Esophagus (tissue), 2 donors: Measurements from ENCODE around the gene ULBP3. TPM values are rescaled to one million over a fixed set of nuclear protein-coding genes. Genes with fewer than 3 reads are reported as not detected.
A peak's percentile ranks its signal among the peaks of the same experiment; 100 is the strongest.

Experiments
- H3K27ac ChIP-seq, 2 donors: one replicate each; pipeline ENCODE4 v1.5.1; 2013; ENCODE audit warnings: low read depth in 2 of 2, mild to moderate bottlenecking in 2 of 2, inconsistent platforms in 1 of 2, low read length in 1 of 2, moderate library complexity in 1 of 2
- H3K27me3 ChIP-seq, 2 donors: one replicate each; pipeline ENCODE4 v1.6.1; 2013; ENCODE audit warnings: low read length in 2 of 2, control low read depth in 1 of 2, mild to moderate bottlenecking in 1 of 2; ENCODE audit not compliant: insufficient read depth in 2 of 2, control insufficient read depth in 1 of 2
- H3K36me3 ChIP-seq, 2 donors: one replicate each; pipeline ENCODE4 v1.6.1; 2013; ENCODE audit warnings: low read length in 1 of 2; ENCODE audit not compliant: control insufficient read depth in 2 of 2, insufficient read depth in 2 of 2
- H3K4me1 ChIP-seq, 2 donors: one replicate each; pipeline ENCODE4 v1.6.1; 2013; ENCODE audit warnings: low read length in 1 of 2; ENCODE audit not compliant: control insufficient read depth in 2 of 2, insufficient read depth in 2 of 2
- H3K4me3 ChIP-seq, 2 donors: one replicate each; pipeline ENCODE4 v1.5.1; 2013; ENCODE audit warnings: low read length in 2 of 2, mild to moderate bottlenecking in 2 of 2, low read depth in 1 of 2, moderate library complexity in 1 of 2
- H3K9me3 ChIP-seq, 2 donors: one replicate each; pipeline ENCODE4 v1.6.1; 2013; ENCODE audit warnings: mild to moderate bottlenecking in 2 of 2, low read depth in 1 of 2, low read length in 1 of 2, moderate library complexity in 1 of 2; ENCODE audit not compliant: control insufficient read depth in 2 of 2, insufficient read depth in 1 of 2
- WGBS, 2 donors: extraction: QIAGEN DNeasy Blood & Tissue Kit; methylation state at CpG; one replicate each; pipeline ENCODE4 v1.1.7; 2013; 5-methylcytosine and 5-hydroxymethylcytosine counted together
- polyA plus RNA-seq, 2 donors: library from polyadenylated mRNA; stranded (reverse); fragments of 200-250 nt; gene quantifications; one replicate each; pipeline ENCODE4 v1.2.3, GENCODE V29; 2013
- donor health status: healthy with polysubstance abuse.
- donor health status: Bipolar disorder and iron deficiency.

Gene ULBP3
- polyA plus RNA-seq, 2 donors, result 0.61 to 1.9 TPM

- H3K36me3 ChIP-seq, result no peaks in the 10 kb centered on the region
- WGBS, 2 donors, result 88 to 94% methylated on average over 6 of the region's 6 CpGs
- no peaks in the 10 kb centered on the region for H3K9me3 ChIP-seq
- H3K27ac ChIP-seq, result no peak overlapping the region
- H3K27me3 ChIP-seq, result peaks cover 0 to 8% of the 10 kb centered on the region in 2 donors
- no peak overlapping the region for H3K4me3 ChIP-seq
- H3K4me1 ChIP-seq, result peaks cover 0 to 13% of the 10 kb centered on the region in 2 donors
These were observed 35.6 kb downstream of the ULBP3 start for GRCh38 chr6:150033207-150033771.

- no peaks in the 10 kb centered on the region for H3K9me3 ChIP-seq
- H3K27me3 ChIP-seq, result peaks cover 0 to under 1% of the 10 kb centered on the region in 2 donors
- H3K27ac ChIP-seq, result no peak overlapping the region
These were observed 36.3 kb downstream of the ULBP3 start for GRCh38 chr6:150032598-150032997.

GRCh38 chr6:150030611-150031010, 38.3 kb downstream of the ULBP3 start:
- H3K27me3 ChIP-seq, result no peaks in the 10 kb centered on the region

More at GRCh38 chr6:150032598-150032997, 36.3 kb downstream of the ULBP3 start:
- WGBS, 2 donors, result 88 to 90% methylated on average over 8 of the region's 8 CpGs
- Histone ChIP-seq H3K4me1 (peaks cover 0 to 6% of the 10 kb centered on the region in 2 donors), H3K4me3 (no peak overlapping the region), H3K36me3 (no peaks in the 10 kb centered on the region)

GRCh38 chr6:150029749-150030148, 39.2 kb downstream of the ULBP3 start:
- no peak overlapping the region for H3K4me3 ChIP-seq
- H3K27me3 ChIP-seq, result no peaks in the 10 kb centered on the region
- no peaks in the 10 kb centered on the region for H3K36me3 ChIP-seq
- H3K27ac ChIP-seq, result no peak overlapping the region
- H3K9me3 ChIP-seq, result no peaks in the 10 kb centered on the region
- WGBS, 2 donors, result 76 to 77% methylated on average over 4 of the region's 4 CpGs
- H3K4me1 ChIP-seq, result peaks cover 2 to 17% of the 10 kb centered on the region in 2 donors

More at GRCh38 chr6:150030611-150031010, 38.3 kb downstream of the ULBP3 start:
- Histone ChIP-seq H3K9me3 (no peaks in the 10 kb centered on the region), H3K27ac (no peak overlapping the region), H3K36me3 (no peaks in the 10 kb centered on the region), H3K4me3 (no peak overlapping the region), H3K4me1 (peaks cover 0 to 9% of the 10 kb centered on the region in 2 donors)
- 84 to 90% methylated on average over 3 of the region's 3 CpGs for WGBS, 2 donors

- H3K4me1 ChIP-seq, result peaks cover 2 to 19% of the 10 kb centered on the region in 2 donors
- no peaks in the 10 kb centered on the region for H3K9me3 ChIP-seq
- H3K36me3 ChIP-seq, result no peaks in the 10 kb centered on the region
- 87 to 88% methylated on average over 7 of the region's 7 CpGs for WGBS, 2 donors
- H3K4me3 ChIP-seq, result no peak overlapping the region
- no peak overlapping the region for H3K27ac ChIP-seq
- no peaks in the 10 kb centered on the region for H3K27me3 ChIP-seq
These were observed 39.6 kb downstream of the ULBP3 start for GRCh38 chr6:150029276-150029675.

GRCh38 chr6:150028799-150029198, 40.1 kb downstream of the ULBP3 start:
- H3K9me3 ChIP-seq, result no peaks in the 10 kb centered on the region
- H3K27me3 ChIP-seq, result no peaks in the 10 kb centered on the region
- no peak overlapping the region for H3K27ac ChIP-seq
- WGBS, 2 donors, result 68 to 72% methylated on average over 8 of the region's 8 CpGs
- H3K4me3 ChIP-seq, result no peak overlapping the region
- H3K4me1 ChIP-seq, result peaks cover 2 to 19% of the 10 kb centered on the region in 2 donors
- H3K36me3 ChIP-seq, result no peaks in the 10 kb centered on the region

- Histone ChIP-seq H3K27me3 (no peaks in the 10 kb centered on the region), H3K36me3 (no peaks in the 10 kb centered on the region)
These were observed 40.9 kb downstream of the ULBP3 start for GRCh38 chr6:150027806-150028565.

GRCh38 chr6:150026976-150027805, 41.7 kb downstream of the ULBP3 start:
- WGBS, 2 donors, result 80% methylated on average over 9 of the region's 9 CpGs
- Histone ChIP-seq H3K27me3 (no peaks in the 10 kb centered on the region), H3K27ac (no peak overlapping the region), H3K4me3 (no peak overlapping the region), H3K9me3 (no peaks in the 10 kb centered on the region), H3K36me3 (no peaks in the 10 kb centered on the region), H3K4me1 (peaks cover 2 to 19% of the 10 kb centered on the region in 2 donors)

More at GRCh38 chr6:150027806-150028565, 40.9 kb downstream of the ULBP3 start:
- Histone ChIP-seq H3K27ac (no peak overlapping the region), H3K9me3 (no peaks in the 10 kb centered on the region), H3K4me1 (peaks cover 2 to 19% of the 10 kb centered on the region in 2 donors), H3K4me3 (no peak overlapping the region)
- WGBS, 2 donors, result 83 to 85% methylated on average over 6 of the region's 6 CpGs

GRCh38 chr6:150025201-150025917, 43.6 kb downstream of the ULBP3 start, which contains the start of gene RAET1L:
Gene RAET1L, minus strand, starts transcription at chr6:150025532. Its CDS starts 61 bp downstream, at chr6:150025471.
- H3K4me3 ChIP-seq, result peak within 1 kb of the TSS; percentile 58 to 61
- WGBS, 2 donors, result 4 to 6% methylated on average over 36 of the region's 36 CpGs
- no peaks in the 10 kb centered on the region for H3K9me3 ChIP-seq
- H3K36me3 ChIP-seq, result no peaks in the 10 kb centered on the region
- H3K27ac ChIP-seq, result peak within 1 kb of the TSS; percentile 85 to 92
- peaks cover 2 to 19% of the 10 kb centered on the region in 2 donors for H3K4me1 ChIP-seq
- no peaks in the 10 kb centered on the region for H3K27me3 ChIP-seq
